ENCODE measurements around the gene SCYGR3.

DNA sequence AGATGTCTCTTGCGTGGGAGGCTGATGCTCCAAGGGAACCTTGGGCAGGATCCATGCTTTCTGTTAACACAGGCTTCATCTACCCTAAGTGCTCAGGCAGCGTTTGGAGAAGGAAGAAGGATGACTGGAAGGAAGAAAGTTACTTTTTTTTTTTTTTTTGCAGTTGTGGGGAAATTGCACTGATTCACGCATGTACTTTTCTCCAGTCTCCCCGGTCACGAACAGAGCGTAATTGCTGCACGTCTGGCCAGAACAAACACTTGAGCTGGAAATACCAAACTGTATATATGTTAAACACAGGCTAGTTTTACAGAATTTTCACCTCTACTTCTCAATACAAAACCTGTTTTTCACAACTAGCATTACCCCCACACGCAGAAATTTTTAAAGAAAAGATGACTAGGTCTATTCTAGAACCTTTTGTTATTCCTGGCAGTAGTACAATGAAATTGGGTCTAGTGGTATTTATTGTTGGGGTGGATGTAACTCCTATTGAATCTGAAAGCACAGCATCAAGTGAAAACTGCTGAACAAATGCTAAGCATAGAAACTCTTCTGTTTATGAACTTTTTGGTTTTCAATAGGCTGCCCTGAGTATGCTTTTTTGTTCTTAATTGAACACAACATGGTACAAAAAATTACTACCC is 42.7 kb upstream of the SCYGR3 start:
- TF ChIP-seq POLR2A (IDR thresholded peaks at IDR 0.05) (no peak), CTCF (IDR thresholded peaks at IDR 0.05) (no peak)

All from body of pancreas (tissue), 4 donors.